Dendritic cell treated with granulocyte-macrophage colony-stimulating factor and Interleukin-4, amounts not matched to agents 40 ng/mL and 50 ng/mL, for 4 days (primary cell): ENCODE data around the gene FAS.

Experiments used
- H3K27ac Mint-ChIP-seq: one replicate; pipeline ENCODE4 v1.8.0; 2022; ENCODE audit warnings: mild to moderate bottlenecking, mixed read lengths
- H3K27me3 Mint-ChIP-seq: one replicate; pipeline ENCODE4 v1.8.0; 2022; ENCODE audit warnings: mild to moderate bottlenecking, mixed read lengths
- H3K36me3 Mint-ChIP-seq: one replicate; pipeline ENCODE4 v1.8.0; 2022; ENCODE audit warnings: low read depth, mixed read lengths
- H3K4me1 Mint-ChIP-seq: one replicate; pipeline ENCODE4 v1.8.0; 2022; ENCODE audit warnings: low read depth, mixed read lengths
- H3K4me3 Mint-ChIP-seq: one replicate; pipeline ENCODE4 v1.8.0; 2022; ENCODE audit warnings: mild to moderate bottlenecking, moderate library complexity, mixed read lengths
- H3K9me3 Mint-ChIP-seq: one replicate; pipeline ENCODE4 v1.8.0; 2022; ENCODE audit warnings: mixed read lengths
- intact Hi-C: fragments of 100-400 bp; cut with micrococcal nuclease; formaldehyde crosslinking; loops from one replicate; pipeline ENCODE4 v1.15.0; 2022

FAS gene

DNA sequence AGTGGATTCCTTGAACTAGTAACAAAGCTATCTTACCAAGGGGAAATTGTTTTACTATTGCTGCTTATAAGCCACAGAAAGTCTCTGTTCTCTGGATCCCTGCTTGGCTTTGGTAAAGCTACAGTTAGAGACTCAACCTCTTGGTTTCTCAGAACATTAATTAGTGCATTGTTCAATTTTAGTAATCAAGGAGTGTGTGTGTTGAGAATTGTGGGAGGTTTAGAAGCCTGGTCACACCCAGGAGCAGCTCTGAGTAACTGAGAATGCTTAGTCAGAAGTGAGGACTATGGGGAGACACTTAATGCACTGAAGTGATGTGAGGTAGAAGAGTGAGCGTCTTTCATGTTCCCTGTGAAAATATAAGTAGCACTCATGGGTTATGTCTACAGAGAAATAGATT lies 29.8 kb upstream of the FAS start:
- H3K4me3 Mint-ChIP-seq: no peak overlapping the region
- H3K36me3 Mint-ChIP-seq: no peaks in the 10 kb centered on the region
- intact Hi-C loops: no loop called here
- peaks cover 4% of the 10 kb centered on the region for H3K27me3 Mint-ChIP-seq
- peaks cover 13% of the 10 kb centered on the region for H3K4me1 Mint-ChIP-seq
- no peak overlapping the region for H3K27ac Mint-ChIP-seq
- no peaks in the 10 kb centered on the region for H3K9me3 Mint-ChIP-seq

DNA sequence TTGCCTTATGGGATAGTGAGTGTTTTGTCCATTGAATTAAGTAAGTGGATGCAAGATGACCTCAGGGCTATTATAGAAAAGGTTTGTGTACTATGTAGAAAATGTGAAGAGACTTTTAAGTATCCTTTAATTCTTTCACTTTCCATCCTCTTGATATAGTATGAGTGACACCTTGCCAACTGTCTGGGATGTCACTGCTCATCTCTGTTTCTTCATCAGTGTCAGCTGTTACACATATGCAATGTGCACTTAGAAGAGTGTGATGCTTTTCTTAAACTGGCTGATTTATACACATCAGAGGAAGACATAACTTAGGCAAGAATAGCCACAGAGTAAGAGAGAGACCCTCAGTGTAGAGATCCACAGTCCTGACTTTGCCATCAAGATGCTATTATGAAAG lies 29.3 kb upstream of the FAS start:
- Mint-ChIP-seq H3K9me3 (no peaks in the 10 kb centered on the region), H3K4me3 (no peak overlapping the region), H3K27me3 (peaks cover 4% of the 10 kb centered on the region), H3K4me1 (peaks cover 13% of the 10 kb centered on the region), H3K27ac (no peak overlapping the region), H3K36me3 (no peaks in the 10 kb centered on the region)
- intact Hi-C loops: no loop called here

DNA sequence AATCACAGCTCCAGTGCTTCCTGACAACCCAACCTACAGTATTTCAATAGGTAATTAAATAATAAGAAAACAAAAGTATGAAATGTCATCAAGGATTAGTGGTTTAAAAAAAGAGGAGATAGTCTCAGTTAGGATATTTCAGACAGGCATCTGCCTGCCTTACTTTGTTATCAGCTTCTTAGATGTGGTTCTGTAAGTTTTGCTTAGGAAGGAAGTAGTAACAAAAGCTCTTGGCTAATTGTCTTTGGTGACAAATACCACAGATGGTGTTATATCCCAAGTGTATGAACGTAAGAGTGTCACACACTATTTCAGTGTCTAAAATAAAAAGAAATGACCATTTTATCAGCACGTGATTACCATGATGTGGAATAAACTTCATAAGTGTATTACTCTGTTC lies 28.3 kb upstream of the FAS start:
- Mint-ChIP-seq H3K27me3 (peaks cover 4% of the 10 kb centered on the region), H3K9me3 (no peaks in the 10 kb centered on the region), H3K4me3 (no peak overlapping the region), H3K4me1 (peaks cover 13% of the 10 kb centered on the region), H3K27ac (no peak overlapping the region), H3K36me3 (no peaks in the 10 kb centered on the region)
- intact Hi-C loops: no loop called here

- Mint-ChIP-seq H3K9me3 (no peaks in the 10 kb centered on the region), H3K36me3 (no peaks in the 10 kb centered on the region), H3K27me3 (no peaks in the 10 kb centered on the region), H3K4me3 (no peak overlapping the region), H3K4me1 (peaks cover 13% of the 10 kb centered on the region), H3K27ac (no peak overlapping the region)
- intact Hi-C loops: no loop called here
Measured at GRCh38 chr10:88963318-88963717, 27.3 kb upstream of the FAS start.

DNA sequence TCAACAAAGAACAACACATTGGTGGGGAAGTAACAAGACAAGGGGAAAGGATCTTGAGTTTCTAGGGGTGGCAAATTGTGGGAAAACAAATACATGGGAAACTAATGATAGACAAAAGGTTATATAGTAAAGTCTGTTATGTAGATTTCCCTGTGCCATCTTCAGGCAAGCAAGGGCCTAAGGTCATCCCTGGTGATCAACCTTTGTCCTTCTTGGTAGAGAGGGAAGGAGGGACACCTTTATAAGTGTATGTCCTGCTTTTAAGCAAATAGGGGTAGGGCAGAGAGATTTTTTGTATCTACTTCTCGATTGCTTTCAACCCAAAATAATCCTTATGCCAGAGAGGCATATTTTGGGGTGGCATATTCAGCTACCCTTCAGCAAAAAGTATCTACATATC lies 26.2 kb upstream of the FAS start:
- Mint-ChIP-seq H3K9me3 (no peaks in the 10 kb centered on the region), H3K36me3 (no peaks in the 10 kb centered on the region), H3K27me3 (no peaks in the 10 kb centered on the region), H3K4me1 (peaks cover 13% of the 10 kb centered on the region), H3K27ac (no peak overlapping the region), H3K4me3 (no peak overlapping the region)
- intact Hi-C loops: no loop called here

- intact Hi-C loops: no loop called here
- no peak overlapping the region for H3K4me3 Mint-ChIP-seq
- no peak overlapping the region for H3K27ac Mint-ChIP-seq
- peaks cover 13% of the 10 kb centered on the region for H3K4me1 Mint-ChIP-seq
- H3K9me3 Mint-ChIP-seq: no peaks in the 10 kb centered on the region
- no peaks in the 10 kb centered on the region for H3K36me3 Mint-ChIP-seq
- H3K27me3 Mint-ChIP-seq: no peaks in the 10 kb centered on the region
Measured at GRCh38 chr10:88964869-88965415, 25.7 kb upstream of the FAS start.

DNA sequence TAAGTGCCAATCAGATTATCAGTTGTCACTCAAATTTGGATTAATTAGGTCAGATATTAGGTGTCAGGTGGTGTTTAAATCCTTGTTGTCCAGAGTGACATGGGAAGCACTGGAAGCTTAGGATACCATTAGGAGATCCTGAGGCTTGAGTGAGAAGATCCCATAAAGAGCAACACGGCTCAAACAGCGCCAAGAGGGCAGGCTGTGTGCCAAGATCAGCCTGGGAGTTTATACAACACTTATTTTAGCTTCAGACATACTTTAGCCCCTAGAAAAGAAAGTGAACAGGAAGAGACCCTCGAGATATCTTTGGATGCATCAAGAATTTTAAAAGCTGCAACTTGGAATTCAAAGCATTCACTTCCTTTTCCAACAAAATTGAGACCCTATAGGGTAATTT lies 23.8 kb upstream of the FAS start:
- H3K9me3 Mint-ChIP-seq: no peaks in the 10 kb centered on the region
- no peak overlapping the region for H3K4me3 Mint-ChIP-seq
- H3K4me1 Mint-ChIP-seq: peaks cover 16% of the 10 kb centered on the region
- intact Hi-C loops: no loop called here
- H3K36me3 Mint-ChIP-seq: no peaks in the 10 kb centered on the region
- H3K27me3 Mint-ChIP-seq: no peaks in the 10 kb centered on the region
- H3K27ac Mint-ChIP-seq: no peak overlapping the region

GRCh38 chr10:88968391-88968790 lies 22.2 kb upstream of the FAS start:
- no peaks in the 10 kb centered on the region for H3K27me3 Mint-ChIP-seq
- no peaks in the 10 kb centered on the region for H3K9me3 Mint-ChIP-seq
- H3K4me1 Mint-ChIP-seq: peaks cover 14% of the 10 kb centered on the region
- no peak overlapping the region for H3K4me3 Mint-ChIP-seq
- no peaks in the 10 kb centered on the region for H3K36me3 Mint-ChIP-seq
- intact Hi-C loops: no loop called here
- no peak overlapping the region for H3K27ac Mint-ChIP-seq

DNA sequence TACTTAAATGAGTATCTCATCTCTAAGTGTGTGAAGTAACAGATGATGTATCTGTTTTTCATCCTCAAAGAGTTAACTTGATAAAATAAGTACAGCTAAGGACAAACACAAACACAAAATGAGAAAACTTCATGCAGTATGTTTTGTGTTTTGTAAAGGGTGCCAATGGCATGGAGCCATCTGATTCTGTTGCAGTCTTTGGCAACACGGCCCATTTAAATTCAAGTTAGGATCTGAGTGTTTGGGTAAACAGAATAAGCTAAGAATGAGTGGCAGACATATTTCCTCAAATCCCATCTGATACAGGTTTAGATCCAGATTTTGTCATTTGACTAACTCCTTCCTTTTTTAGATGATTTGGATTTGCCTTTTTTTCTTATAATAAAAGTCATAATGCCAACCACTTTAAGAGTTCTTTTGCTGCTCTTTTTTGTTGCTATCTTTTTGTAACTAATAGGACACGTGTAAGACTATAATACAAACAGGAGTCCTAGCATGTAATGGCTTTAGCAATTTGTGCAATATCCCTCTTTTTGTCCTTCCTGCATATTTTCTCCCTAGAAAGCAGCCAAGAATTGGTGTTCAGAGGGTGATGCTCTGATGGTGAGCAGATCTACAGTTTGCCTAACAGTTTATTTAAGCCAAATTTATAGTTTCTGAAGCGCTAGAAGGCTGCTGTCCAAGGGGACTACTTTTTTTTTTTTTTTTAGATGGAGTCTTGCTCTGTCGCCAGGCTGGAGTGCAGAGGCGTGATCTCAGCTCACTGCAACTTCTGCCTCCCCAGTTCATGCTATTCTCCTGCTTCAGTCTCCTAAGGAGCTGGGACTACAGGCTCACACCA lies 19.2 kb upstream of the FAS start:
- no peaks in the 10 kb centered on the region for H3K9me3 Mint-ChIP-seq
- intact Hi-C loops: no loop called here
- H3K27me3 Mint-ChIP-seq: no peaks in the 10 kb centered on the region
- peaks cover 7% of the 10 kb centered on the region for H3K4me1 Mint-ChIP-seq
- no peak overlapping the region for H3K27ac Mint-ChIP-seq
- H3K36me3 Mint-ChIP-seq: peaks cover 6% of the 10 kb centered on the region
- no peak overlapping the region for H3K4me3 Mint-ChIP-seq

DNA sequence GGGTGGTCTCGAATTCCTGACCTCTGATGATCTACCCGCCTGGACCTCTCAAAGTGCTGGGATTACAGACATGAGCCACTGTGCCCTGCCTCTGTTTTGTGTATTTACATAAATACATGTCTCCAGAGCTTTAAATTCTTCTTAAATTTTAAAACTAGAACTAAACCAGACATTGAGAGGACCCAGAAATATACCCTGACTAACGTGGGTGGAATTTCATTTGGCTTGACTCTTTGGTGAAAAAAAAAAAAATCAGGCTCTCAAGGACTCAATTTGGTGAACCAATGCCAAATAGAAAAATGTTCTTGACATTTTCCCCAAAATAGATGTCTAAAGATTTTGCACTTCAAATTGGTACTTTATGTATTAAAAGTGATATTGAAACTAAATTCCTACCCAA lies 16.6 kb upstream of the FAS start:
- no peak overlapping the region for H3K27ac Mint-ChIP-seq
- H3K4me1 Mint-ChIP-seq: peaks cover 9% of the 10 kb centered on the region
- H3K9me3 Mint-ChIP-seq: no peaks in the 10 kb centered on the region
- intact Hi-C loops: no loop called here
- H3K4me3 Mint-ChIP-seq: no peak overlapping the region
- peaks cover 6% of the 10 kb centered on the region for H3K36me3 Mint-ChIP-seq
- H3K27me3 Mint-ChIP-seq: no peaks in the 10 kb centered on the region

DNA sequence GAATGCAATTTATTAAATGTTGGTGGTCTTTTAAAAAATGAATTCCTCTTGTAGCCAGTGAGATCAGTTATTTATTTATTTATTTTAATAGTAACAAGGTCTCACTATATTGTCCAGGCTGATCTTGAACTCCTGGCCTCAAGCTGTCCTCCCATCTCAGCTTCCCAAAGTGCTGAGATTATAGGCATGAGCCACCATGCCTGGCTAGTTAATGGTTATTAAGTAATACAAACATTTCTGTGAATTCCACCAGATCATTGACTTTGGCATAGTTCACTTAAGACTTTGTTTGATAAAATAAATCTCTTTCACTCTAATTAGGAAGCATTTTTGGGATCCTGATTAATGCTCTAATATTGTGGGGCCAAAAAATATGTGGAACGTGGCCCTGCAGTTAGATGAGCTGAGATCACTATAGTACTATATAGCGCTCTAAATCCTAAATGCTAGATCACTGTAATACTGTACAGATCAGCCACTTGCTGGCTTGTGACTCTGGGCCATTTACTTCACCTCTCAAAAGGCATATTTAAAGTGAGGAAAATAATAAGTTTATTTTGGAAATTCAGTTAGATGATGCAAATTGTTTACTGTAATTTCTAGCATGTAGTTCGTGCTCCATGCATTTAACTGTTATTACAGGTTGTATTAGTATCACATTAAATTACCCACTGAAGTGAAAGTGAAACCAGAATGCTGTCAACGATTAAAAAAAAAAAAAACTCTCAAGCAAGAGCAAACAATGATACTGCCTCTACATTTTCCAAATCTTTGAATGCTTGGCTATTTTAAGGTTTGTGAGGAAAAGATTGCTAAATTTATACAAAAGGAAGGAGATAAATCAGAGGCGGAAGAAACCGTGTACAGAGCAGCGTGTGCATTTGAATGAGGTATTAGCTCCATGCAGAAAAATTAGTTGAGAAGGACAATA lies 15.9 kb upstream of the FAS start:
- intact Hi-C loops: no loop called here
- no peaks in the 10 kb centered on the region for H3K9me3 Mint-ChIP-seq
- peaks cover 14% of the 10 kb centered on the region for H3K4me1 Mint-ChIP-seq
- H3K27ac Mint-ChIP-seq: peak overlapping the region; percentile 91
- peaks cover 6% of the 10 kb centered on the region for H3K36me3 Mint-ChIP-seq
- H3K4me3 Mint-ChIP-seq: peak overlapping the region; percentile 99
- H3K27me3 Mint-ChIP-seq: peaks cover 2% of the 10 kb centered on the region

GRCh38 chr10:88975377-88975720 lies 15.2 kb upstream of the FAS start:
- Mint-ChIP-seq H3K4me3 (peak overlapping the region; percentile 99), H3K4me1 (peaks cover 14% of the 10 kb centered on the region), H3K36me3 (peaks cover 6% of the 10 kb centered on the region), H3K9me3 (no peaks in the 10 kb centered on the region), H3K27me3 (peaks cover 6% of the 10 kb centered on the region), H3K27ac (peak overlapping the region; percentile 91)
- intact Hi-C loops: no loop called here

DNA sequence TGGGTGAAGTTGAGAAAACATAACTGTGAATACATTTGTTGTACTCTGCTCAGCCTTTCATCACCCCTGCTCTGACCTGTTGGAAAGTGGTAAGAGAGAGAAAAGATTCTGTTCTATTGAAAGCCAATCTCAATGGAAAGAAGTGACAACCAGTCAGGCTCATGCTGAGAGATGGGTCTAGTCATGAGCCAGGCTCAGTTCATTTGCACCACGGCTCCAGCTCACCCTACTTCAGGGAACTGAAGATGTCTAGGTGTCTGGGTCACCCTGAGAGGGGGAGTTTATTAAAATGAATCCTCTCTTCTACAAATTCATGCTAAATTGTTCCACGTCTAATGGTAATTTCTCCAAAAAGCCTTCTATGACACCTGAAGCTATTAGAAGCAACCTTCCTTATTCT lies 12.1 kb upstream of the FAS start:
- no peaks in the 10 kb centered on the region for H3K9me3 Mint-ChIP-seq
- H3K27ac Mint-ChIP-seq: no peak overlapping the region
- H3K27me3 Mint-ChIP-seq: peaks cover 6% of the 10 kb centered on the region
- intact Hi-C loops: no loop called here
- H3K36me3 Mint-ChIP-seq: peaks cover 6% of the 10 kb centered on the region
- peaks cover 7% of the 10 kb centered on the region for H3K4me1 Mint-ChIP-seq
- no peak overlapping the region for H3K4me3 Mint-ChIP-seq

GRCh38 chr10:88979153-88979562 lies 11.4 kb upstream of the FAS start:
- Mint-ChIP-seq H3K4me1 (peaks cover 7% of the 10 kb centered on the region), H3K27ac (no peak overlapping the region), H3K4me3 (no peak overlapping the region), H3K27me3 (peaks cover 6% of the 10 kb centered on the region), H3K36me3 (peaks cover 6% of the 10 kb centered on the region), H3K9me3 (no peaks in the 10 kb centered on the region)
- intact Hi-C loops: no loop called here
